CD4-positive, alpha-beta T cell treated with Interleukin-15 for 1 hour (primary cell): Measurements from ENCODE around the gene NEDD9.

Source experiments
- DNase-seq: peaks from one replicate; pipeline ENCODE4 v3.0.0-alpha.2; 2020

NEDD9 gene

GRCh38 chr6:11232770-11233626, 530 bp upstream of the NEDD9 start:
- DNase-seq, result no peak

- no peak for DNase-seq
These were observed 790 bp downstream of the NEDD9 start for GRCh38 chr6:11231564-11232192.

DNA sequence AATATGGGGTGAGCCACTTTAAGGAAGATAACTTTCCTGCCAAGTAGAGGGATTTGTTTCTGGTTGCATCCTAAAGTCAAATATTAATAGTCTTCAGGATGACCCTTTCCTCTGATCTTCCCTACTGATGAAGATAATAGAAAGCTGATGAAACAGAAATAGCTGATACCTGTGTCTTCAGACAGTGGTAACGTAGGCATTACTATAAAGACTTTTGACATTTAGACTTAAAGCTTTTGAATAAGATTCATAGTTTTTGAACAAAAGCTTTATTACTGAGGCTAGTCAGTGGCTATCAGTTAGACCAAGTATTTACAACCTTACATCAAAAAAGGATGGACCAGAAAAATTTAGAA, 1.4 kb downstream of the NEDD9 start:
- DNase-seq, result no peak

DNA sequence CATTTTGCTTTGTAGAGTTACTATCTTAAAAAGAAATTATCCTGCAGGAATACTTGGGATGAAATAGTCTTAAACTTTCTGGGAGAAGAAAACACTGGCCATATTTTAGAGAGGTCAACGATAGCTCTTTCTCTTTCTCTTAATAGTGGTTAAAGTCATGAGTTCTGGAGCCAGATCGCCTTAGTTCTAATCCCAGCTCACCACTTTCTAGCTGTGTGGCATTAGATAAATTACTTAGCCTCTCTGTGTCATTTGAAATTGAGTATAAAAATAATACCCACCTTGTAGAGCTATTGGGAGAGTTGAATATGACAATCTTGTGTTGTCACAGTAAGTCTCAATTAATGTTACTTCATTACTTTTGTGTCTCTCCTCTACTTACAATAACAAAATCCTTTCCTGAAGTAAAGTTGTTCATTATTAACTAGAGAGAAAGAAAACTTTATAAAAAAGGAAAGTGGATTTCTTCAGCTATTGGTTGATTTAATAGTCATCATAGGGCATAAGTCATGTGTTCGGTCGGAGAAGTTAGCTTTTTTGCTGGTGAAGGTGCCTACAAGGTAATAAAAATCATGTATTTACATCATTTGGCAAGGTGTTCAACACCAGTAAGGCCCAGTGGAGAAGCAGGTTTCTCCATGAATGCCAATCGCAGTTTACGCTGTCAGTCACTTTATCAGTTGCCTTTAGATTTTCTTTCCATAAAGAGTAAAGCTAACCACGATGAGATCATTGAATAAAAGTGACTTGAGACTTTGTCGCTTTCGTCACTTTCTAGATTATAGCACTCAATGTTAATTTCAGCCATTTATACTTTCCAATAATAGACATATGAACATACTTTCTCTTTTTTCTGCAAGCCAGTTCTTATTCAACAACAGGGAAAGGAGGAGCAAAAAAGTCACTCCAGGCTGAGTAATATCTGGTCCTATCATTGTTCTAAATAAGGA, 2.0 kb downstream of the NEDD9 start:
- DNase-seq, result no peak

- DNase-seq, result no peak
These were observed 2.8 kb downstream of the NEDD9 start for GRCh38 chr6:11229655-11230046.

DNA sequence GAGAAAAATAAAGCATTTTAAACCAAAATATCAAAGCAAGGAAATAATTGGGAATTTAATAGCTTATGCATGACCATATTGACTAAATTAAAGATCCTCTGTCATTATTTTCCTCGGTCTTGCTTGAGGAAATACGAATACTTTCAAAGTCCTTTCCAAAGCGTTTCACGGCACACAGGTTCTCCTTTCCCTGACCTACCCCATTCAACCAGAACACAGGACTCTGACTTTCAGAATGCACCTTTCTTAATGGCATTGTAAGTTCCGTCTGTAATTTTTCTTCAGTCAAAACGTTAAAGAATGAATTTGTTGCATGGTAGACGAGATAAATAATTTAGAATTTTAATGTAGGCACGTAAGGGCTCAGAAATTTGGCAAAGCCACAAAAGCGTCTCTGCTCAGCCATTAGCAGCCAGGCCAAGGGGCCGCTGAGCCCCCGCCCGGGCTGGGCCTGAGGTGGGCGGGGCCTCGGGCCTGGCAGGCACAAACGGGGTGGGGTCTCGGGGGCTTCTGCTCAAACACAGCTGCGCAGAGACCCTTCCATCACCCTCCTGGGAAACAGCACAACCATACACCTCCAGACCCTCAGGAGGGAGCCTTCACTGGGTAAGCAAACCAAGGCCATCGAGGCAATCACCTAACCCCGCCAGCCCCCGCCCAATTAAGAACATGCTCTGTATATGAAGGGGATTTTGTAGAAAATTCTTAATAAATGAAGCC, 3.4 kb downstream of the NEDD9 start:
- no peak for DNase-seq

GRCh38 chr6:11227698-11228097, 4.8 kb downstream of the NEDD9 start:
- DNase-seq, result no peak

- DNase-seq, result no peak
These were observed 6.5 kb downstream of the NEDD9 start for GRCh38 chr6:11226005-11226404.

GRCh38 chr6:11224966-11225463, 7.5 kb downstream of the NEDD9 start:
- no peak for DNase-seq

DNA sequence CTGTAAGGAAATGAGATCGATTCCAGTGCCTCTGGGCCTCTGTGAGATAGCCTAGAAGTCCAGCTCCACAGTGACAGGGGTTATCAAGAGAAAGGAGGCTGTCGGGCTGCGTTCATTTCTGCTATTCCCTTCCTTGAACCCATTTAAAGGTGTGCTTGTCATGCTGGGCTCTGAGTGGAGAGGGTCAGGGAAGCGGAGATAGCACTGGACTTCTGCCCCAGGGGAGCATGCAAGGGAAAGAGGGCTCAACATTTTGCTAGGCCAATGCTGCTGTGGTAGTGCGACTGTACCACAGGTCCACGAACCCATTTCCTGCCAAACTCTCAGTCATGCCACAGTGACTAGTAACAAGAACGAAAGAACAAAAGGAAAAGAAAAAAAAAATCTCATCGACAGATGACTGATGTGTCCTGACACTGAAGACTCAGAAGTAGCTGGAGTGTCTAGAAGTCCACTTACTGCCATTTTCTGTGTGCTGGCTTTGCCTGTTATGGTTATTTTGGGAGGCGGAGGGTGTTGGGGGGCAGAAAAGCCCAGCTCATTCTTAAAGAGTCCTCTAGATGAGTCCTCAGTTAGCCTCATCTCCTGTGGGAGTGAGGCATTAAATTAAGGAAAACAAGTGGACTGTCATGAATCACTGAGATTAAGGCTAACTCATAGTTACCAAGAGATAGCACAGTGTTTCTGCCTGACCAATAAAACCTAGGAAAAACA, 8.1 kb downstream of the NEDD9 start:
- DNase-seq, result peak; percentile 54

GRCh38 chr6:11223286-11223864, 9.1 kb downstream of the NEDD9 start:
- no peak for DNase-seq

DNA sequence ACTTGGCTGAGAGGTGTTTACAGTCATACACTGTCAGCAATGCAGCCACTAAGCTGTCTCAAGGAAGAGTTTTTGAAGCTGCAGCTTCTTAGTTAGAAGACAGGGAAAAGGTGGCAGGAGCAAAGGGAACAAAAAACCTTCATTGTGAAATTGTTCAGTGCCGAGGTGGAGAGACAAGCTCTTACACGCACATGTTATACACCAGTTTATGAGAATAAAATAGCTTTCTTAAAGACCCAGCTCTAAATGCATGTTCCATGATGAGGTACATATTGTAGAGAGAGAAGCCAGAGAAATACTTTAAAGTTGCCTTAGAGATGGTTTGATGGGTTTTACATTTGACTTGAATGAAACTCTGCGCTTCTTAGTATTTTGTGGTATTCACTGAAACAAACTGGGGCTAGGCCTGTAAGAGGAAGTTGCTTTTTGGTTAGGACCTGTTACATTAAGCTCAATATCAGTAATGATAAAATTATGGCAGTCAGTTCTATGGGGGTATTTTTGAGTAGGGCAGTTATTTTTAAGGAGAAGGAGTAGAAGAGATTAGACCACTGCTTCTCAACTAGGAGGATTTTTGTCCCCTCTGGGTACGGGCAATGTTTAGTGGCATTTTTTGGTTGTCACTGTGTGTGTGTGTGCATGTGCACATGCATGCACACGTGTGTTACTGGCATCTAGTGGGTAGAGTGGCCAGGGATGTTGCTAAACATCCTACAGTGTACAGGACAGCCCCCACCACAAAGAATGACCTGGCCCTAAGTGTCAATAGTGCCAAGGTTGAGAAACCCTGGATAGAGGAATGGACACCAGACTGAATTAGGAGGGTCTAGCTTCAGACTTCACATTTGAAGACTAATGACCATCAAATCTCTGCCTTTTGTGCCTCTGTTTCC, 9.8 kb downstream of the NEDD9 start:
- DNase-seq, result no peak

DNA sequence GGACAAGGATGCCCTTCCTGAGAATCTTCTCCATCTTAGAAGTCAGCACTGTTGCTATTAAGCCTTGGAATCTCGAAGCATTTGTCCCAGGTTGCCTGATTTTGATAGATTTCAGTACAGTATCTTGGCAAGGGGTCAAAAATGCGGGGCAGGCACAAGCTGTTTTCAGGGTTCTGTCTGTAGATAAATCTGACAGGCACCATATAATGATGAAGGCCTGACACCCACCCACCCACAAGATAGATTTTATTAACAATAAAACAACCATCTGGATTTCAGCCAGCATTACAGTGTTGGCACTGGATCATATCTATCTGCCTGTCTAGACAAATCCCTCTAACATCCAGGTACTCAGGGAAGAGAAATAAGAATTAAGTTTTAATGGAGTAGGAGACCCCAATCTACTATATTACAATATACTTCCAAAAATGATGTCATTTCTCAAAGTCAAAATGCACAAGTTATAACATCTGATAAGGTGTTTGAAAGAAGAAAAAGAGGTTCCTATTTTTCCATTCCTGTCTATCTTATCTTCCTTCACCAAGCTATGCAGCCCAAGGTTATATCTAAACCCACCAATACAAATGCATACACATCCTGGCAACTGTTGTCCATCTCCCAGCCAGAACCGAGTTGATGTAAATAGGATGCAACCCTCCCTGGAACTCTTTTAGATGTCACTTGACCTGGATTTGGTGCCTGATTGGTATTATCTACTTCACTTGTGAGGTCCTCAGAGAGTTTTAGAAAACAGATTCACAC, 10.7 kb downstream of the NEDD9 start:
- DNase-seq, result no peak

DNA sequence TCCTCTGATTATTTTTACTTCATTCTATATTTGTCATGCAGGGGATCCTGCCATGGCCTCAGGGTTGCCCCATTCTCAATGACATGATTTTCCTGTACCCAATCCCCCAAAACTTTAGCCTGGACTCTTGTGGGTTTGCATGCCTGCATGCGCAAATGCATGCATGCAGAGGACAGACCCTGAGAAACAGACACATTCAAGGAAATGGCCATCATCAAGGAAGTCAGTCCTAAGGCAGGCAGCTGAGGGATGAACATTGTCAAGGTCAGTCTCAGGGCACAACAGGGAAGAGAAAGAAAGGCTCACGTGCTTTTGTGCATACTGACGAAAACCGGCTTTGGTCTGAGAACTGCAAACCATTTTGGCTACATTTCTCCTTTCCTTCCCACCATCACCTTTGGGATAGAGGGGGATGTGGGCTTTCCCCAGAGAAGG, 13.1 kb downstream of the NEDD9 start:
- DNase-seq, result no peak

- peak; percentile 55 for DNase-seq
These were observed 13.7 kb downstream of the NEDD9 start for GRCh38 chr6:11218538-11219399.

DNA sequence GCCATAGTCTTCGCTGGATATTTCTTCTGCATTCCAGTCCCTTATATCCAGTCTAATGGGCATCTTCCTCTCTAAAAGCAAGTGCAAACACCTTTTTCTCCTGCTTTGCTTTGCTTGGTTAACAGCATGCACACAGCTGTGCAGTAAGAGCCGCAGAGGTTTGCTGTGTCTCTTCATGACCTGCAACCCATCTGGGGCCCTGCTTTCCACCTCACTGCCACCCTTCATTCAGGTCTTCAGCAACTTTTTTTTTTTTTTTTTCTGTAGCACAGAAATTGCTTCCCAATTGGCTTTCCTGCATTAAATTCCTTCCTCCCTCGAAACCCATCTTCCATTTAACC, 14.4 kb downstream of the NEDD9 start:
- no peak for DNase-seq

- no peak for DNase-seq
These were observed 14.9 kb downstream of the NEDD9 start for GRCh38 chr6:11217360-11218101.

DNA sequence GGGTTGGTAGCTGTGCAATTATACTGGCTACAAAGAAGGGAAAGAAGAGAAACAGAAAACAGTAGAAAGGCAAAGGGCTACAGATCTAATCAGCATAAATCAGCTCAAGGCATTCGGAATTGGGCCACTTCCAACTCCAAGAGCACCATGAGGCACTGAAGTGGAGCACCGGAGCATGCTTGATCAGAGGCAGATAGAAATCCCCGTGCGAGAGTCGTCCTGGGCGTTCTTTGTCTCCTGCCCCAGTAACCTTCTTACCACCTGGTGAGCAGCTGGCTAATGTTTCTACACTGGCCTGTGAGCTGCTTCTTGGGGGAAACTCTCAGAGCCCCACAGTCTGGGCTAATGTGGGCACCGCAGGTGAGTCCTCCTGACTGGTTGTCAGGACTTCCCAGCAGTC, 16.7 kb downstream of the NEDD9 start:
- DNase-seq, result no peak
